K562 (cell line): Measurements from ENCODE around the gene SCAMP1. TPM values are rescaled to one million over a fixed set of nuclear protein-coding genes. Genes with fewer than 3 reads are reported as not detected.
A peak's percentile ranks its signal among the peaks of the same experiment; 100 is the strongest.

Experiments used
- ATAC-seq: fragments of 200-7000 bp; cut with Tn5 transposase; 3 replicates; pipeline ENCODE4 v1.9.1; 2020; ENCODE audit warnings: moderate library complexity
- BruUV-seq: library from RNA; stranded (reverse); fragments of 400-500 nt; replicated peaks from 2 replicates; lab custom pipeline; 2021; lab: Mats Ljungman, UMichigan
- CTCF ChIA-PET: fragments of 300-600 bp; formaldehyde crosslinking; extraction: SDS; loops from one replicate; lab custom pipeline; 2021; ENCODE audit warnings: low intra/inter-chr PET ratio; lab: Yijun Ruan, JAX
- POLR2A ChIA-PET: fragments of 300-600, 350-650 bp; sonication (Branson Sonifier 250); formaldehyde crosslinking; extraction: SDS; loops from one replicate; lab custom pipeline; 2021; ENCODE audit warnings: antibody characterized with exemption, inconsistent platforms; lab: Yijun Ruan, JAX
- DNase-seq, 4 experiments: peaks; one replicate each; pipeline versions ENCODE4 v3.0.0 to v3.0.0-alpha.2; 2011 to 2018; ENCODE audit warnings: low spot score in 3 of 4, mixed read lengths in 3 of 4; ENCODE audit errors: extremely low read depth in 1 of 4
- FAIRE-seq: peaks from 2 replicates; lab custom pipeline; 2011; peaks lifted over from hg19 to GRCh38; lab: Jason Lieb, UNC
- H2AFZ ChIP-seq: 2 replicates; pipeline ENCODE4 v1.6.0; 2011; ENCODE audit warnings: low read depth, low read length, control low read depth, inconsistent platforms
- H3K27ac ChIP-seq: fragments of 200-600 bp; 3 replicates; pipeline ENCODE4 v1.8.0; 2011; ENCODE audit warnings: low read depth, mild to moderate bottlenecking, control low read depth, inconsistent platforms, low read length, moderate library complexity, mixed read lengths; ENCODE audit errors: extremely low read depth
- H3K27me3 ChIP-seq, 2 experiments: fragments of 300-600 bp in 1 of 2; 2 replicates in 1 of 2; 3 replicates in 1 of 2; pipeline versions ENCODE4 v1.6.0 to v1.8.0; 2011; ENCODE audit warnings: inconsistent platforms in 2 of 2, low read length in 2 of 2, mild to moderate bottlenecking in 1 of 2, mixed read lengths in 1 of 2, moderate library complexity in 1 of 2; ENCODE audit not compliant: control insufficient read depth in 2 of 2, insufficient read depth in 2 of 2
- H3K36me3 ChIP-seq: fragments of 300-600 bp; 3 replicates; pipeline ENCODE4 v1.8.0; 2011; ENCODE audit warnings: mild to moderate bottlenecking, low read length, inconsistent platforms; ENCODE audit not compliant: control insufficient read depth, insufficient read depth
- H3K4me1 ChIP-seq, 2 experiments: fragments of 200-600 bp in 1 of 2; replicated peaks in 1 of 2; 2 replicates in 1 of 2; 3 replicates in 1 of 2; pipeline versions ENCODE4 v1.5.1 to v1.8.0; 2011; ENCODE audit warnings: inconsistent platforms in 2 of 2, low read length in 2 of 2, mild to moderate bottlenecking in 1 of 2, mixed read lengths in 1 of 2, moderate library complexity in 1 of 2; ENCODE audit not compliant: control insufficient read depth in 2 of 2, insufficient read depth in 2 of 2
- H3K4me2 ChIP-seq: 2 replicates; pipeline ENCODE4 v1.6.1; 2011; ENCODE audit warnings: low read length, control low read depth, inconsistent platforms, mixed read lengths; ENCODE audit not compliant: insufficient read depth
- H3K4me3 ChIP-seq: fragments of 200-600 bp; sonication (generic), shearing (Covaris generic); 2 replicates; pipeline ENCODE4 v1.5.1; 2016; ENCODE audit warnings: control low read depth, inconsistent platforms
- H3K79me2 ChIP-seq: fragments of 200-600 bp; 3 replicates; pipeline ENCODE4 v1.8.0; 2011; ENCODE audit warnings: low read length, inconsistent platforms; ENCODE audit not compliant: control insufficient read depth, insufficient read depth
- H3K9ac ChIP-seq, 2 experiments: 2 replicates each; pipeline versions ENCODE4 v1.6.0 to v1.6.1; 2011; ENCODE audit warnings: low read depth in 2 of 2, low read length in 2 of 2, control low read depth in 1 of 2, inconsistent platforms in 1 of 2, mild to moderate bottlenecking in 1 of 2, mixed read lengths in 1 of 2; ENCODE audit not compliant: insufficient read depth in 1 of 2
- H3K9me1 ChIP-seq: one replicate; pipeline ENCODE4 v1.6.0; 2011; ENCODE audit warnings: inconsistent platforms, mild to moderate bottlenecking, low read length, moderate library complexity; ENCODE audit not compliant: control insufficient read depth, insufficient read depth
- H3K9me3 ChIP-seq: replicated peaks from 2 replicates; pipeline ENCODE4 v1.5.1; 2011; ENCODE audit warnings: low read depth, low read length, inconsistent platforms; ENCODE audit not compliant: control insufficient read depth, insufficient read depth
- H4K20me1 ChIP-seq: replicated peaks from 2 replicates; pipeline ENCODE4 v1.6.1; 2011; ENCODE audit warnings: low read length, inconsistent platforms, mixed read lengths; ENCODE audit not compliant: control insufficient read depth, insufficient read depth
- DPF2 ChIP-seq: fragments of 450-650 bp; IDR thresholded peaks from 2 replicates; pipeline ENCODE4 v1.6.1; 2016
- GABPA ChIP-seq: fragments of 200-800 bp; sonication (Bioruptor generic); conservative IDR thresholded peaks from 2 replicates; pipeline ENCODE4 v1.6.1; 2016; ENCODE audit warnings: low read depth, missing genetic modification characterization, missing compliant biosample characterization
- HNRNPL ChIP-seq: fragments of 200-400 bp; formaldehyde crosslinking; IDR thresholded peaks from 2 replicates; pipeline ENCODE4 v1.6.1; 2017; ENCODE audit warnings: low read depth, mild to moderate bottlenecking, low read length
- MEIS2 ChIP-seq: fragments of 450-650 bp; IDR thresholded peaks from 2 replicates; pipeline ENCODE4 v1.6.1; 2014; ENCODE audit warnings: mild to moderate bottlenecking; ENCODE audit not compliant: partially characterized antibody
- TRIM28 ChIP-seq: fragments of 450-650 bp; IDR thresholded peaks from 2 replicates; pipeline ENCODE4 v1.6.1; 2017
- ZNF263 ChIP-seq: sonication (generic); formaldehyde crosslinking; IDR thresholded peaks from 2 replicates; pipeline ENCODE4 v1.8.0; 2022; ENCODE audit warnings: mild to moderate bottlenecking, missing genetic modification reagents, borderline replicate concordance
- ZNF592 ChIP-seq: fragments of 450-650 bp; IDR thresholded peaks from 2 replicates; pipeline ENCODE4 v1.6.1; 2017; ENCODE audit warnings: antibody characterized with exemption, mild to moderate bottlenecking
- WGBS: fragments of 100-300 bp; shearing (Covaris generic); methylation state at CpG from one replicate; pipeline ENCODE4 v1.1.6; 2016; ENCODE audit warnings: low coverage, mixed read lengths; ENCODE audit not compliant: insufficient coverage; ENCODE audit errors: missing lambda C conversion rate; 5-methylcytosine and 5-hydroxymethylcytosine counted together
- in situ Hi-C: fragments of 300-500 bp; cut with MboI; formaldehyde crosslinking; loops from 4 replicates; pipeline ENCODE4 v1.15.0; 2018; ENCODE audit warnings: inconsistent platforms, mixed read lengths
- intact Hi-C: fragments of 100-400 bp; cut with micrococcal nuclease; formaldehyde crosslinking; loops from 2 replicates; pipeline ENCODE4 v1.14.2; 2022
- polyA plus RNA-seq, 8 experiments: library from polyadenylated mRNA; depleted of rRNA in 4 of 8; stranded (reverse) in 5 of 8; unstranded in 3 of 8; fragments of >200 nt; fragmentation: Nextera tagmentation in 2 of 8; fragmentation: Illumina TruSeq in 1 of 8; extraction: Ambion mirVana in 2 of 8; extraction: Trizol in 1 of 8; gene quantifications; 2 replicates each; pipeline versions ENCODE4 v1.2.1 to v1.2.3, GENCODE V29; 2011 to 2014; ENCODE audit warnings: inconsistent platforms in 1 of 8, missing spikeins in 1 of 8
- total RNA-seq, 7 experiments: library from RNA; depleted of rRNA in 6 of 7; stranded (reverse); fragments of >200 nt in 6 of 7; fragmentation: Illumina TruSeq in 2 of 7; extraction: Trizol in 2 of 7; gene quantifications; 2 replicates each; pipeline versions ENCODE4 v1.2.1 to v1.2.3, GENCODE V29; 2011 to 2021; ENCODE audit warnings: low replicate concordance in 1 of 7
- TF ChIP-seq, protein P1 (sequence below): fragments of 450-650 bp; IDR thresholded peaks from 2 replicates; pipeline ENCODE4 v1.6.1; 2016

The SCAMP1 gene
- total and polyA plus RNA-seq, 9 of the 15 experiments (the other 6 are each of a cell fraction or from before 2014, with no cell fraction given): 5.4 to 23.9 (median 13.8) TPM

DNA sequence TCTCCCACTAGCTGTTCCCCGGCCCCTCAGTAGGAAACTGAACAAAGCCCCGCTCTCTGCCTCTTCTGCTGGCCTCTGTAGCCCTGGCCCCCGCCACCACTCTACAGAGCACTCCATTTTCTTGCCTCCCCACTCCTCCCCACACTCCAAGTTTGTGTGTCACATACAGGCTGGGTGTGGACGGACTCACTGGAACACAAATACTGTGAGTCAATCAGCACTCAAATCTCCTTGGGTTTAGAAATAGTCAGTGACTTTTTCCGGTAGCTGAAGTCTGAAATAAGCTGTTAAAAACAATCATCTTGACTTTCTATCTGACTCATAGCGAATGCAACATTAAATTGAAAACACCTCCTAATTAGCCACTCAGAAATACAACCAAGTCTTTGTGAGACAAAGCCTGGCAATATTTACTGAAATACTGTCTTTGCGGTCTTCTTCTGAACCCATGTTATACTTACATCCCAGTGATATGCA, 165.7 kb downstream of the SCAMP1 start:
- FAIRE-seq (no peak), DNase-seq (peak in 1 of 4 experiments; percentile 55), ATAC-seq (peak; percentile 69)
- BruUV-seq: no TSS peak
- WGBS: 43% methylated on average over 7 of the region's 7 CpGs
- H3K4me2 ChIP-seq: peak overlapping the region; percentile 42; the same call in 1 of the 2 replicates
- intact Hi-C loops: loop anchor here (2.0 kb wide), 1 partner anchor 41 kb away; no protein-coding TSS in a partner anchor
- no peaks in the 10 kb centered on the region for H3K79me2 ChIP-seq
- H3K4me1 ChIP-seq: peaks cover 20 to 59% of the 10 kb centered on the region in 2 experiments
- no peaks in the 10 kb centered on the region; the same call in 1 of the 2 replicates for H3K9me3 ChIP-seq
- H3K9ac ChIP-seq: peak overlapping the region; percentile 24 to 41
- H3K4me3 ChIP-seq: no peak overlapping the region
- POLR2A ChIA-PET: interaction anchor here (0.6 to 2.3 kb wide), 6 partner anchors 10 to 71 kb away, joined by 3 to 6 read pairs (median 4); no protein-coding TSS in a partner anchor
- H3K27ac ChIP-seq: peak overlapping the region; percentile 53
- TF ChIP-seq HNRNPL (no peak), GABPA (tag) (0 out of 2 replicates have a peak, but pooled peaks have one; percentile 2), ZNF592 (peak; percentile 61; the same call in 1 of the 2 replicates), ZNF263 (CRISPR knock-in tag) (no peak), TRIM28 (0 out of 2 replicates have a peak, but pooled peaks have one; percentile 13), DPF2 (peak; percentile 37; the same call in 1 of the 2 replicates), MEIS2 (peak; percentile 11)
- TF ChIP-seq, protein P1, sequence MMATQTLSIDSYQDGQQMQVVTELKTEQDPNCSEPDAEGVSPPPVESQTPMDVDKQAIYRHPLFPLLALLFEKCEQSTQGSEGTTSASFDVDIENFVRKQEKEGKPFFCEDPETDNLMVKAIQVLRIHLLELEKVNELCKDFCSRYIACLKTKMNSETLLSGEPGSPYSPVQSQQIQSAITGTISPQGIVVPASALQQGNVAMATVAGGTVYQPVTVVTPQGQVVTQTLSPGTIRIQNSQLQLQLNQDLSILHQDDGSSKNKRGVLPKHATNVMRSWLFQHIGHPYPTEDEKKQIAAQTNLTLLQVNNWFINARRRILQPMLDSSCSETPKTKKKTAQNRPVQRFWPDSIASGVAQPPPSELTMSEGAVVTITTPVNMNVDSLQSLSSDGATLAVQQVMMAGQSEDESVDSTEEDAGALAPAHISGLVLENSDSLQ: peak; percentile 43; the same call in 1 of the 2 replicates
- H3K27me3 ChIP-seq: no peaks in the 10 kb centered on the region
- CTCF ChIA-PET: no interaction called here
- peak overlapping the region; percentile 85 for H2AFZ ChIP-seq
- H4K20me1 ChIP-seq: no peaks in the 10 kb centered on the region
- no peaks in the 10 kb centered on the region; the same call in 2 of the 3 replicates for H3K36me3 ChIP-seq
- no peaks in the 10 kb centered on the region for H3K9me1 ChIP-seq
- in situ Hi-C loops: no loop called here
